Mesothelial cell of epicardium (in vitro differentiated cells): ENCODE results near the gene AWAT1. TPM values are rescaled to one million over a fixed set of nuclear protein-coding genes. Genes with fewer than 3 reads are reported as not detected.
A peak's percentile ranks its signal among the peaks of the same experiment; 100 is the strongest.
"Not testable (repeated sequence)": the region's sequence is repeated elsewhere in the genome, so short reads cannot be mapped to it uniquely, and the experiment has no call there.

ENCODE experiments used
- DNase-seq, 2 experiments: peaks; one replicate each; pipeline ENCODE4 v3.0.0; 2021; ENCODE audit warnings: low spot score in 2 of 2; ENCODE audit not compliant: unreplicated experiment in 2 of 2
- H3K27ac Mint-ChIP-seq: 2 replicates; pipeline ENCODE4 v1.8.0; 2021; ENCODE audit warnings: mixed read lengths
- H3K27me3 Mint-ChIP-seq: 2 replicates; pipeline ENCODE4 v1.8.0; 2021; ENCODE audit warnings: low read depth, mixed read lengths
- H3K36me3 Mint-ChIP-seq: 2 replicates; pipeline ENCODE4 v1.8.0; 2021; ENCODE audit warnings: mixed read lengths
- H3K4me1 Mint-ChIP-seq: 2 replicates; pipeline ENCODE4 v1.8.0; 2021; ENCODE audit warnings: mixed read lengths
- H3K4me3 Mint-ChIP-seq: 2 replicates; pipeline ENCODE4 v1.8.0; 2021; ENCODE audit warnings: mild to moderate bottlenecking, moderate library complexity, mixed read lengths
- H3K9me3 Mint-ChIP-seq: 2 replicates; pipeline ENCODE4 v1.8.0; 2021; ENCODE audit warnings: mixed read lengths
- CTCF ChIP-seq: fragments of 200-600 bp; sonication (generic); IDR thresholded peaks from one replicate; pipeline ENCODE4 v1.5.0; 2021; ENCODE audit warnings: antibody characterized with exemption; ENCODE audit not compliant: unreplicated experiment
- total RNA-seq: library from RNA; stranded (reverse); gene quantifications from 3 replicates; pipeline ENCODE4 v1.2.1, GENCODE V29; 2021

AWAT1 gene
- total RNA-seq, 1 donor from 2014 or later = not detected

GRCh38 chrX:70262952-70263567 lies 28.6 kb downstream of the AWAT1 start:
- H3K9me3 Mint-ChIP-seq = peaks cover 21% of the 10 kb centered on the region
- H3K27me3 Mint-ChIP-seq = no peaks in the 10 kb centered on the region
- H3K36me3 Mint-ChIP-seq = no peaks in the 10 kb centered on the region
- DNase-seq = peak in 1 of 2 experiments; percentile 55
- no peak for TF ChIP-seq CTCF
- H3K4me3 Mint-ChIP-seq = no peak overlapping the region
- no peak overlapping the region for H3K27ac Mint-ChIP-seq
- H3K4me1 Mint-ChIP-seq = no peaks in the 10 kb centered on the region

- no peaks in the 10 kb centered on the region for H3K36me3 Mint-ChIP-seq
Measured at GRCh38 chrX:70264784-70265183, 30.3 kb downstream of the AWAT1 start.

GRCh38 chrX:70268034-70268433 lies 33.6 kb downstream of the AWAT1 start, which contains the start of gene ARR3:
Gene ARR3, plus strand, starts transcription at chrX:70268334. Its CDS starts 1,052 bp downstream, at chrX:70269386.
- Mint-ChIP-seq H3K27me3 (no peaks in the 10 kb centered on the region), H3K4me3 (no peak within 1 kb of the TSS), H3K4me1 (no peaks in the 10 kb centered on the region), H3K27ac (no peak within 1 kb of the TSS), H3K36me3 (no peaks in the 10 kb centered on the region), H3K9me3 (peaks cover 38% of the 10 kb centered on the region)
- no peak for DNase-seq
- TF ChIP-seq CTCF = no peak

More at GRCh38 chrX:70264784-70265183, 30.3 kb downstream of the AWAT1 start:
- H3K27me3 Mint-ChIP-seq = no peaks in the 10 kb centered on the region
- no peak overlapping the region for H3K4me3 Mint-ChIP-seq
- TF ChIP-seq CTCF = no peak
- H3K4me1 Mint-ChIP-seq = no peaks in the 10 kb centered on the region
- no peak overlapping the region for H3K27ac Mint-ChIP-seq
- DNase-seq = no peak
- H3K9me3 Mint-ChIP-seq = peaks cover 37% of the 10 kb centered on the region

GRCh38 chrX:70274029-70274428 lies 39.6 kb downstream of the AWAT1 start:
- not testable (repeated sequence) for H3K27ac Mint-ChIP-seq, H3K27me3 Mint-ChIP-seq, H3K4me1 Mint-ChIP-seq, H3K4me3 Mint-ChIP-seq, H3K36me3 Mint-ChIP-seq, DNase-seq
- H3K9me3 Mint-ChIP-seq = peaks cover 24% of the 10 kb centered on the region

- TF ChIP-seq CTCF = no peak
- H3K9me3 Mint-ChIP-seq = peaks cover 24% of the 10 kb centered on the region
- no peak overlapping the region for H3K4me3 Mint-ChIP-seq
- DNase-seq = no peak
- no peaks in the 10 kb centered on the region for H3K4me1 Mint-ChIP-seq
- no peak overlapping the region for H3K27ac Mint-ChIP-seq
- peaks cover 7% of the 10 kb centered on the region for H3K36me3 Mint-ChIP-seq
- H3K27me3 Mint-ChIP-seq = no peaks in the 10 kb centered on the region
Measured at GRCh38 chrX:70279081-70279480, 44.6 kb downstream of the AWAT1 start.

GRCh38 chrX:70280573-70280972 lies 46.1 kb downstream of the AWAT1 start:
- H3K27me3 Mint-ChIP-seq = no peaks in the 10 kb centered on the region
- peaks cover 7% of the 10 kb centered on the region for H3K36me3 Mint-ChIP-seq
- peaks cover 24% of the 10 kb centered on the region for H3K9me3 Mint-ChIP-seq
- no peak overlapping the region for H3K4me3 Mint-ChIP-seq
- TF ChIP-seq CTCF = no peak
- DNase-seq = no peak
- no peaks in the 10 kb centered on the region for H3K4me1 Mint-ChIP-seq
- H3K27ac Mint-ChIP-seq = no peak overlapping the region
